GM19043 (cell line): ENCODE measurements around the gene ZNF710.

ENCODE experiments used
- ATAC-seq: cut with Tn5 transposase; IDR thresholded peaks from one replicate; pipeline ENCODE4 v1.9.1; 2021; ENCODE audit warnings: low read depth; ENCODE audit not compliant: unreplicated experiment

ZNF710 gene

GRCh38 chr15:90075420-90076289 lies 74.5 kb downstream of the ZNF710 start:
- no peak for ATAC-seq

GRCh38 chr15:90076716-90077115 lies 75.6 kb downstream of the ZNF710 start:
- ATAC-seq = no peak

- no peak for ATAC-seq
Measured at GRCh38 chr15:90078965-90079364, 77.8 kb downstream of the ZNF710 start.

- no peak for ATAC-seq
Measured at GRCh38 chr15:90079619-90080457, 78.7 kb downstream of the ZNF710 start.

- no peak for ATAC-seq
Measured at GRCh38 chr15:90080458-90080755, 79.3 kb downstream of the ZNF710 start.

GRCh38 chr15:90080818-90081393 lies 79.8 kb downstream of the ZNF710 start:
- ATAC-seq = no peak

GRCh38 chr15:90082140-90082715 lies 81.1 kb downstream of the ZNF710 start:
- no peak for ATAC-seq

DNA sequence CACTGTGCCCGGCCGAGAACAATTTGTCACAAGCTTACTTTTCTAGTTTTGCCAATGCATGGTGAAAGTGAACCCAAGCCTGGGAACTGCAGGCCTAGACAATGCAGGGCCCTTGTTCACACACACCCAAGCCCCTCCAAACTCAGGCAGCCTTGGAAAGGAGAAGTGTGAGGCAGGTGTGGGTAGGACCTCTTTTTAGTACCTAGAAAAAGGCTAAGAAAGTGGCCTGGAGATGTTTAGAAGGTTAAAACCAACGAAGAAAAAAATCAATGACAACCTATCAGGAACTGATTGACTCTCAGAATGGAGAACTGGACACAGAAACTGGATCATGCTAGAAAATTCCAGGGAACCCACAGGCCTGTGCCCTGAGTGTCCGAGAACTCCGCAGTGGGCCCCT lies 82.3 kb downstream of the ZNF710 start:
- ATAC-seq = no peak

GRCh38 chr15:90083954-90084607 lies 83.0 kb downstream of the ZNF710 start:
- ATAC-seq = no peak

DNA sequence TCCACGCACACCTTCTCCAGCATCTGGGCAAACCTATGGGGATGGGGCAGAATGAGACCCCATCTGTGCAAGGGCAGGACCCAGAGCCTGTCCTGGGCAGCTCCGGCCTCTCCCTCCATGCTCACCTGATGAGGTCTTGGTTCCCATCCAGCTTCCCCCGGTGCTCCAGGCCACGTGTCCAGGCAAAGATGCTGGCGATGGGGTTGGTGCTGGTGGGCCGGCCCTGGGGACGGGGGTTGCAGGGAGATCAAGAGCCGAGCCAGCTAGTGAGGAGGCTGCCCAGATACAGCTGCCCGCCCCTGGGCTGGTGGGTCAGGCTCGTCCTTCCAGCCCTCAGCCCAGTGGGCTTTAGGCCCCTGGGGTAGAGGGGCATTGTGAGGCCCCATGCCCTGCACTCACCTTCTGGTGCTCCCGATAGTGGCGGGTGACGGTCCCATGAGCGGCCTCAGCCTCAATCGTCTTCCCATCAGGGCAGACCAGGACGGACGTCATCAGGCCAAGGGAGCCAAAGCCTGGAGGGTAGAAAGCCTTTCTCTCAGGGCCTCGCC lies 83.8 kb downstream of the ZNF710 start:
- no peak for ATAC-seq

GRCh38 chr15:90085565-90085964 lies 84.4 kb downstream of the ZNF710 start:
- no peak for ATAC-seq

DNA sequence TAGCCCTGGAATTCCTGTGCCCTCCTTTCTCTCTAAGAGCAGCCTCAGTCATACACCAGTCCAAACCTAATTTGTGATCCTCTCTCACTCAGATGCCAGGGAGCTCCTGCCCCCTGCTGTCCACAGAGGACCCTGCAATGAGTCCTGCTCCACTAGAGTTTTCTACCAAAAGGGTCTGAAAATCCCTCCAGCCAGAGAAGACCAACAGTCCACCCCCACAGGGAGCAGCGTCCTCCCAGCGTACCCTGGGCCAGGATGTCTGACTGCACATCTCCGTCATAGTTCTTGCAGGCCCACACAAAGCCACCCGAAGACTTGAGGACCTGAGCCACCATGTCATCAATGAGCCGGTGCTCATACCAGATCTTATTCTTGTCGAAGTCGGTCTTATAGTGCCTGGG lies 85.7 kb downstream of the ZNF710 start:
- ATAC-seq = no peak

- ATAC-seq = no peak
Measured at GRCh38 chr15:90087454-90088154, 86.5 kb downstream of the ZNF710 start.

DNA sequence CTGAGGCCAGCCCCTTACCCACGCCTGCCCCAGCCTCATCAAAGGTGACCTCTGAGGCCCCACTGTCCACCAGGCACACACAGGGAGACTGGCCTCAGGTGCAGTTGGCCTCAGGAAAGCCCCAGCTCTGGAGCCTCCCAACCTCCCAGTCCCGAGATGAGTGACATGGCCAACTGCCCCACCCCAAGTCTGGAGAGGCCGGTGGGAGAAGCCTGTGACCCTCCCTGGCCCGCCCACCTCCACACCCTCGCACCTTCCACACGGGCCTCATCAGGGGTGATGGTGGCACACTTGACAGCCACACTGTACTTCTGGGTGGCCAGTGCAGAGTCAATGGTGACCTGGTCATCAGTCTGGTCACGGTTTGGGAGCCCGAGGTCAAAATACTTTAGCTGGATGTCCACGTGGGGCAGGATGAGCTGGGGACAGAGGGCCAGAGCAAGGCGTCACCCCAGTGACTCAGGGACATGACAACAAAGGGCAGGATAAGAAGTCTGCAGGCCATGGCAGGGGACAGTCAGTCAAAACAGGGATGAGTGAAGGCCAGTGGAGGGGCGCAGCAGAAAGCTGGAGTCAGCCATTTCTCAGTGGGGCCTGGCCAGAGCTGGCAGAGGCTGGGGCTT lies 89.2 kb downstream of the ZNF710 start:
- ATAC-seq = no peak

DNA sequence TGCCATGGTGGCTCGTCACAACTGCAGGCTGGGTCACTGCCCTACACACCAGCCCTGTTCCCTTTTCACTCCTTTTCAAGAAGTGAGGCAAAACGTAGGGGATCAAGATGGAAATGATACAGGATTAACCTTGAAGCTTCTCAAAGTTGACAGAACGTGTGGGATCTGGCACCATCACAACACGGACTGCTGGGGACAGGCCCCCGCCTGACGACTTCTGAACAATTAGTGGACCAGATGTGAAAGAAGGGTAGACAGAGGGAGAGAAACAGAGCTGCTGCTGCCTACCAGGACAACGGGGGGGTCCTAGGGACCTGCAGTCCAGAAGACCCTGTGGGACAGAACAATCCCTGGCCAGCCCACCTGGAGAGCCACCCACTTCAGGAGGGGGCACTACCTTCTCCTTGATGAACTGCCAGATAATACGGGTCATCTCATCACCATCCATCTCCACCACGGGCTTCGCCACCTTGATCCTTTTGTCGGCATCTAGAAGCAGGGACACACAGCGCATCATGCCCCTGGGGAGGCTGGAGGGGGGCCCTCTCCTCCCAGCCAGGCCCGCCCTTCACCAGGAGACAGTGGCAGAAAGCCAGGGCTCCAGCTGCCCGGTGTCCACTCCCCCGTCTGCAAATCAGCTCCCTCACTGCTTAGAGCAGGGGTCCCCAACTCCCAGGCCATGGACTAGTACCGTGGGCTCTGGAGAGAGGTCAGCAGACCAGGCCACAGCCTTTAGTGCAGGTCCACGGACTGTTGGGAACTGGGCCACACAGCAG lies 90.2 kb downstream of the ZNF710 start:
- no peak for ATAC-seq

DNA sequence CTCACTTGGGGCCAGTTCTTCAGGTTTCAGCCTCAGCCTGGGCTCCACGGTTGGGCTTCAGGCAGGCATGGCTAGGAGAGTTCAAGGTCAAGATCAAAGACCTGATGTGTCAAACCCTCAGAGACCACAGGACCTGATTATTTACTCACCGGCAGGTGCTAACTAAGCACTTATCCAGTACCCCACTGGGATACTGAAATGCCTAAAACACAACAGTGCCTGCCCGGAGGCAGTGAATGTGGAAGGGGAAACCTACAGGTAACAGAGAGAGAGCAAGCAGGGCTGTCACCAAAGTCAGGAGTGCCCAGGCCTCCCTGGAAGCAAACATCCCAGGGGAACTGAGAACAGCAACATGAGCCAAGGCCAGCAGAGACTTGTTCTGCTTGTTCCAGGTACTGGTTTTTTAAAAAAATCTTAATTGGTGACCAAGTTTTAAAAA lies 94.4 kb downstream of the ZNF710 start:
- no peak for ATAC-seq

DNA sequence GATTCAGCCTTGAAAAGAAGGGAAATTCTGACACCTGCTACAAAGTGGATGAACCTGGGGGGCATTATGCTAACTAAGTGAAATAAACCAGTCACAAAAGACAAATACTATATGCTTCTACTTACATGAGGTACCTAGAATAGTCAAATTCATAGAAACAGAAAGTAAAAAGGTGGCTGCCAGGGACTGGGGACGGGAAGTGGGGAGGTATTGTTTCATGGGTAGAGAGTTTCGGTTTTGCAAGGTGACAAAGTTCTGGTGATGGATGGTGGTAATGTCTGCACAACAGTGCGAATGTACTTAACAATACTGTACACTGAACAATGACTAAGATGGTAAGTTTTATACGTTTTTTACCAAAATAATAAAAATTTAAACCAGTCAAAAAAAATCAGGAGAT lies 96.4 kb downstream of the ZNF710 start:
- ATAC-seq = peak; percentile 59

- ATAC-seq = no peak
Measured at GRCh38 chr15:90099072-90099867, 98.1 kb downstream of the ZNF710 start.
